ENCODE results near the gene CCR7.

GRCh38 chr17:40506786-40507185 lies 58.5 kb downstream of the CCR7 start:
- TF ChIP-seq CTCF (IDR thresholded peaks at IDR 0.05) (no peak), POLR2A (IDR thresholded peaks at IDR 0.05) (no peak)
